Measurements from ENCODE around the gene SFXN5. TPM values are rescaled to one million over a fixed set of nuclear protein-coding genes. Genes with fewer than 3 reads are reported as not detected.

The SFXN5 gene
- polyA plus RNA-seq, 3 donors, result 5.9 to 28.6 (median 9.5) TPM

DNA sequence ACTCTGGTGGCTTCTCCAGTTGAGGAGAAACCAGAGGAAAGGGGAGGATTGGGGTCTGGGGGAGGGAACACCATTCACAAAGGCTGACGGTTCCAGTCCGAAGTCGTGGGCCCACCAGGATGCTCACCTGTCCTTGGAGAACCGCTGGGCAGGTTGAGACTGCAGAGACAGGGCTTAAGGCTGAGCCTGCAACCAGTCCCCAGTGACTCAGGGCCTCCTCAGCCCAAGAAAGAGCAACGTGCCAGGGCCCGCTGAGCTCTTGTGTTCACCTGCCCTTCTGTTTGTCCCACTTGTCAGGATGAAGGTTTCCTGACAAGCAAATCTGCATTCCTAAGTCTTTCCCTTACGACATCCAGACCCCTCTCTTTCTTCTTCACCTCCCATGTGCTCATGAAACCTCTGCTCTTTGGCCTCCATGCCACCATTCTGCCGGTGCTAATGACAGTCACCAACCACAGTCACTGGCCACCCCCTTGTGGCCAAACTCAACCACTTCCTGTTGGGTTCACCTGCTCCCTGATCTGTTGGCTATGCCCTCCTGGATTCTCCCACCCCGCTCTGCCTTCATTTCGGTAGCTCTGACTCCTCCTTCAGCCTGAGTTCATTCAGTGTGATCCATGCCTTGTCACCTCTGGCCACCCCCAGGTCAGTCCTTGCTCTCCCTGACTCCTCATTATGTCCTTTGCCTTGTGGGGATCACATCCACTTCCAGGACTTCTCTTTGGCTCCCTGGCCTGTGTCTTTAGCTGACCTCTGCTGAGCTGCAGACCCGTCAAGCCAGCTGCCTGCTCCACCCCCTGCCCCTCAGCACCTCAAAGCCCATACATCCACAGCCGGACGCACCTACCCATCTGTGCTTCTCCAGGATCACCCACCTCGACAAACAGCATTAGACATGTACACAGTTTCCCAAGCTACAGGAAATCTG is 136.6 kb downstream of the SFXN5 start:
- no peak overlapping the region for H3K27ac ChIP-seq (ENCODE audit: low read depth in 1 of 2, low read length in 2 of 2)

DNA sequence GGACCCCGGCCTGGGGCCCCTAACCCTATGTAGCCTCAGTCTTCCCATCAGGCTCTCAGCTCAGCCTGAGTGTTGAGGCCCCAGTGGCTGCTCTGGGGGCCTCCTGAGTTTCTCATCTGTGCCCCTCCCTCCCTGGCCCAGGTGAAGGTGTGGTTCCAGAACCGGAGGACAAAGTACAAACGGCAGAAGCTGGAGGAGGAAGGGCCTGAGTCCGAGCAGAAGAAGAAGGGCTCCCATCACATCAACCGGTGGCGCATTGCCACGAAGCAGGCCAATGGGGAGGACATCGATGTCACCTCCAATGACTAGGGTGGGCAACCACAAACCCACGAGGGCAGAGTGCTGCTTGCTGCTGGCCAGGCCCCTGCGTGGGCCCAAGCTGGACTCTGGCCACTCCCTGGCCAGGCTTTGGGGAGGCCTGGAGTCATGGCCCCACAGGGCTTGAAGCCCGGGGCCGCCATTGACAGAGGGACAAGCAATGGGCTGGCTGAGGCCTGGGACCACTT is 137.8 kb downstream of the SFXN5 start:
- 88% methylated on average over 9 of the region's 12 CpGs for WGBS (ENCODE audit: insufficient coverage)
- no peak overlapping the region for H3K4me3 Mint-ChIP-seq
- Histone ChIP-seq H3K27me3 (ENCODE audit: control insufficient read depth in 2 of 2, insufficient read depth in 2 of 2, low read length in 2 of 2) (peaks cover 17 to 29% of the 10 kb centered on the region in 2 donors), H3K4me1 (ENCODE audit: control insufficient read depth in 1 of 2, insufficient read depth in 2 of 2, low read length in 2 of 2) (no peaks in the 10 kb centered on the region), H3K9me3 (replicated peaks in 1 of 2; ENCODE audit: control insufficient read depth in 1 of 2, insufficient read depth in 1 of 2, low read length in 2 of 2) (no peaks in the 10 kb centered on the region), H3K4me3 (replicated peaks in 1 of 3; ENCODE audit: low read depth in 2 of 3, low read length in 3 of 3) (no peak overlapping the region), H3K27ac (ENCODE audit: low read depth in 1 of 2, low read length in 2 of 2) (no peak overlapping the region), H4K20me1 (ENCODE audit: insufficient read depth, low read length) (no peaks in the 10 kb centered on the region), H3K4me2 (replicated peaks; ENCODE audit: extremely low read depth, low read length, poor library complexity, severe bottlenecking) (no peak overlapping the region), H3K9ac (ENCODE audit: insufficient read depth, low read length, poor library complexity, severe bottlenecking) (no peak overlapping the region), H3K79me2 (ENCODE audit: insufficient read depth, low read length) (no peaks in the 10 kb centered on the region), H3K36me3 (replicated peaks in 1 of 2; ENCODE audit: control insufficient read depth in 1 of 2, insufficient read depth in 2 of 2, low read length in 2 of 2) (no peaks in the 10 kb centered on the region), H2AFZ (ENCODE audit: insufficient read depth, low read depth, low read length, poor library complexity, severe bottlenecking) (no peak overlapping the region)
- no peak overlapping the region for H3K27ac Mint-ChIP-seq
- peaks cover 12 to 22% (median 19%) of the 10 kb centered on the region in 3 donors for H3K27me3 Mint-ChIP-seq (ENCODE audit: low read depth in 3 of 3)
- TF ChIP-seq, protein P1, sequence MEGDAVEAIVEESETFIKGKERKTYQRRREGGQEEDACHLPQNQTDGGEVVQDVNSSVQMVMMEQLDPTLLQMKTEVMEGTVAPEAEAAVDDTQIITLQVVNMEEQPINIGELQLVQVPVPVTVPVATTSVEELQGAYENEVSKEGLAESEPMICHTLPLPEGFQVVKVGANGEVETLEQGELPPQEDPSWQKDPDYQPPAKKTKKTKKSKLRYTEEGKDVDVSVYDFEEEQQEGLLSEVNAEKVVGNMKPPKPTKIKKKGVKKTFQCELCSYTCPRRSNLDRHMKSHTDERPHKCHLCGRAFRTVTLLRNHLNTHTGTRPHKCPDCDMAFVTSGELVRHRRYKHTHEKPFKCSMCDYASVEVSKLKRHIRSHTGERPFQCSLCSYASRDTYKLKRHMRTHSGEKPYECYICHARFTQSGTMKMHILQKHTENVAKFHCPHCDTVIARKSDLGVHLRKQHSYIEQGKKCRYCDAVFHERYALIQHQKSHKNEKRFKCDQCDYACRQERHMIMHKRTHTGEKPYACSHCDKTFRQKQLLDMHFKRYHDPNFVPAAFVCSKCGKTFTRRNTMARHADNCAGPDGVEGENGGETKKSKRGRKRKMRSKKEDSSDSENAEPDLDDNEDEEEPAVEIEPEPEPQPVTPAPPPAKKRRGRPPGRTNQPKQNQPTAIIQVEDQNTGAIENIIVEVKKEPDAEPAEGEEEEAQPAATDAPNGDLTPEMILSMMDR (IDR thresholded peaks at IDR 0.05), result no peak
- no peaks in the 10 kb centered on the region for H3K4me1 Mint-ChIP-seq
- H3K36me3 Mint-ChIP-seq, result peaks cover 0 to under 1% of the 10 kb centered on the region in 2 donors
- H3K9me3 Mint-ChIP-seq, result no peaks in the 10 kb centered on the region
- DNase-seq, result no peak
- intact Hi-C loops (cut with micrococcal nuclease), result no loop called here

More for the DNA sequence above, 136.6 kb downstream of the SFXN5 start:
- no peak overlapping the region for H3K4me2 ChIP-seq (replicated peaks; ENCODE audit: extremely low read depth, low read length, poor library complexity, severe bottlenecking)
- no peaks in the 10 kb centered on the region for H4K20me1 ChIP-seq (ENCODE audit: insufficient read depth, low read length)
- TF ChIP-seq, protein P1 (IDR thresholded peaks at IDR 0.05), result peak; percentile 21
- no peak overlapping the region for H2AFZ ChIP-seq (ENCODE audit: insufficient read depth, low read depth, low read length, poor library complexity, severe bottlenecking)
- no peak overlapping the region for H3K4me3 ChIP-seq (replicated peaks in 1 of 3; ENCODE audit: low read depth in 2 of 3, low read length in 3 of 3)
- H3K36me3 ChIP-seq (replicated peaks in 1 of 2; ENCODE audit: control insufficient read depth in 1 of 2, insufficient read depth in 2 of 2, low read length in 2 of 2), result peaks cover 0 to under 1% of the 10 kb centered on the region in 2 donors
- peaks cover 8% of the 10 kb centered on the region in 2 donors for H3K36me3 Mint-ChIP-seq
- H3K9me3 ChIP-seq (replicated peaks in 1 of 2; ENCODE audit: control insufficient read depth in 1 of 2, insufficient read depth in 1 of 2, low read length in 2 of 2), result no peaks in the 10 kb centered on the region
- H3K9me3 Mint-ChIP-seq, result no peaks in the 10 kb centered on the region
- H3K79me2 ChIP-seq (ENCODE audit: insufficient read depth, low read length), result no peaks in the 10 kb centered on the region
- no peaks in the 10 kb centered on the region for H3K4me1 Mint-ChIP-seq
- peaks cover 4 to 16% of the 10 kb centered on the region in 2 donors for H3K27me3 ChIP-seq (ENCODE audit: control insufficient read depth in 2 of 2, insufficient read depth in 2 of 2, low read length in 2 of 2)
- H3K27me3 Mint-ChIP-seq (ENCODE audit: low read depth in 3 of 3), result peaks cover 13 to 23% (median 19%) of the 10 kb centered on the region in 3 donors
- H3K4me1 ChIP-seq (ENCODE audit: control insufficient read depth in 1 of 2, insufficient read depth in 2 of 2, low read length in 2 of 2), result no peaks in the 10 kb centered on the region
- no peak overlapping the region for H3K27ac Mint-ChIP-seq
- intact Hi-C loops (cut with micrococcal nuclease), result no loop called here
- no peak overlapping the region for H3K4me3 Mint-ChIP-seq
- 89% methylated on average over 13 of the region's 14 CpGs for WGBS (ENCODE audit: insufficient coverage)
- DNase-seq, result no peak
- H3K9ac ChIP-seq (ENCODE audit: insufficient read depth, low read length, poor library complexity, severe bottlenecking), result no peak overlapping the region
